Kidney glomerular epithelial cell (primary cell): ENCODE measurements around the gene PRRT1.
"Not testable (repeated sequence)": the region's sequence is repeated elsewhere in the genome, so short reads cannot be mapped to it uniquely, and the experiment has no call there.

Experiments used
- DNase-seq: peaks from one replicate; lab custom pipeline; 2025; lab: John Stamatoyannopoulos, UW

PRRT1 gene

GRCh38 chr6:32151863-32152768, at the start of gene PRRT1:
Gene PRRT1 (minus strand): TSS chr6:32151939. CDS start chr6:32151827, 112 bp downstream.
- no peak for DNase-seq

GRCh38 chr6:32200711-32201475, 49.2 kb upstream of the PRRT1 start:
- DNase-seq, result no peak

DNA sequence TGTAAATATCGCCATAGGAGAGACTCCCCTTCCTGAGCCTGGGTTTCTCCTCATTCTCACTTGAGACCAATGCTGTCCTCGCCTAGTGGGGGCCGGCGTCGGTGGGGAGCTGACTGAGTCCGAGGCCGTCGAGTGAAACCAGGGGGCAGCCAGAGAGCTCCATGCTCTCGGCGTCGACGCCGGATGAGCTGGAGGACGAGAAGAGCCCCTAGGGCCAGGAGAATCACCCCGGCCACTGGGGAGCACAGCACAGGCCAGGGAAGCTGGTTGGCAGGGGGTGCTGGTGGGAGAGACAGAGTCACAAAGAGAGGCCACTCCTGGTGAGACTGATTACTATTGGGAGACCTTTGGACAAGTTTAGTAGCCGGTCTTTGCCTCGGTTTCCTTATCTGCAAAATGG, 47.1 kb upstream of the PRRT1 start:
- no peak for DNase-seq

DNA sequence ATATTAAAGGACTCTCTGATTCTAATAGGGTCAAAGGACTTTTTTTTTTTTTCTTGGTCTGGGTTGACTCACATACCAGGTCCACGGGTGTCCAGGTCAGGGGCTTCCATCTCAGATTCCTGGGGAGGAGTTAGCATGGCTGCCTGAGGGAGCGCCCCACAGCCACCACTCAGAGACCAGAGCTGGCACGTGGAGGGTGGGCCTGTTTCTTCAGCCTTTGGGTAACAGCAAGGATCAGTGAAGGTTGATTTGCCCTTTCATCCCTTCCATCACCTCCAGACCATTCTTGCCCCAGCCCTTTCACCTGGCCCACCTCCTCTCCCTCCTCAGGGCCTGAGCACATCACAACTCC, 46.6 kb upstream of the PRRT1 start:
- DNase-seq, result no peak

GRCh38 chr6:32196682-32197616, 45.2 kb upstream of the PRRT1 start:
- no peak for DNase-seq

DNA sequence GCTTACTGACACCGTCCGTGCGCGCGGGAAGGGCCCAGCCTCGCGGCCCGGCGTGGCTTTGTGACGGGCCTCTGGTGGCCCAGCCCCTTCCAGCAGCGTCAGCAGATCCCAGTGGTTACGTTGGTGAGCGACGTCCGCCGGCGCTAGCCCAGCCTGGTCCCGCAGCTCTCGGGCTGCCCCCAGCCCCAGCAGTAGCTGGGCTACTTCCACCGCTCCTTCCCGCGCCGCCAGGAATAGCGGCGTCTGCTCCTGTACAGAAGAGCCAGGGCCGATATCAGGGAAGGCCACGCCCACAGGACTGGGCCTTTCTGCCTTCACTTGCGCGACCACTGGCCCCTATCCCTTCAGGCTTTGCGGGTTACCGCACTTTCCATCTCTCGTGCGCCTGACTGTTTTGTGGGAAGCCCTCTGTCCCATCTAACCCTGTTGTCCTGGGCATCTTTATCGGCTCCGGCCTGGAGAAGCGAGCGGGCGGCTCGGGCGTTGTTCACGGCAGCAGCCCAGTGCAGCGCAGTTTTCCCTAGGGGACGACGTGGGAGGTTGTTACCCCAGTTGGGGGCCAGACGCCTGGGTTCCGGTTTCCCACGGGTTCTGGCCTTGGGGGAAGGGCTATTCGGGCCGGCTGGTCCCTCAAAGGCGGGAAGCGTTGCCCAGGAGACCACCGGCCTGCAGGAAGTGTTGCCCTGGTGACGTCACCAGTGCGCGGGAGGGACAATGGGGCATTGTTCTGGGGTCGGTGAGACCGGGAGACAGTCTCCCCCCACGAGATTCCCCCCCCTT, 44.4 kb upstream of the PRRT1 start:
- DNase-seq, result peak; percentile 71

- DNase-seq, result peak; percentile 96
These were observed 43.8 kb upstream of the PRRT1 start for GRCh38 chr6:32195652-32195901.

DNA sequence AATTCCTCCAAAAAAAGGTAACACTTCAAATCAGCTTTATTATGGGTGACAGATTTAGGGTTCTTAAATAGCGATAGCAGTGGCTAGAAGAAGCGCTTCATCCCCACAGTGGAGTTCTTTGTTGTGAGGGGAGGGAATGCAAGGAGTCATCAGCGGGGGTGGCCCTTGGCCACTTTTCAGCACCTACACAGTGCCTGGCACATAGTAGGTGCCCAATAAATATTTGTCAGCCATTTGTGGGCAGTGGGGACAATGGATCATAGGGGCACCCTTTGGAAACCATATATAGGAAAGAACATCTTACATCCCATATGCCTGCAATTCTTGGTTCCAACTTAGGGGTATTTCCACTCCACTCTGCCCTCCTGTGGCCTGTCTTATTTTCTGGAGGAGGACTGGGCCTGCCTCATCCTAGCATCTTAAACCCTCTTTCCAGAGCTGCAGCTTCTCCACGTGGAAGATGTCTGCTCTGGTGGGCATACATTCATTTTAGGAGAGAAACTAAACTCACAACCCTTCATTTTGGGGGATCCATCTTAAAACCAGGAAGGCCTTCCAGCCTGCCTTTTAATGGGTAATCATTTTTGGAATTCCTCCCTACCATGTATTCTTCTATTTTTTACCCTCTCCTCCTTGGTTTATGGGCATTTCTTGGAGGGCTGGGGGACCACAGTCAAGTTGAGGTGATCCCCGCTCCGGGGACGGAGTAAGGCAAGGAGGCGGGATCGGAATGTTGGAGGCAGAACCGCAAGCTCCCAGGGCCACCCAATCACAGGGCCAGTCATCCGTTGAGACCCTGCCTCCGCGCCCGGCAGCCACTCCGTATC, 43.3 kb upstream of the PRRT1 start:
- peak; percentile 27 for DNase-seq

DNA sequence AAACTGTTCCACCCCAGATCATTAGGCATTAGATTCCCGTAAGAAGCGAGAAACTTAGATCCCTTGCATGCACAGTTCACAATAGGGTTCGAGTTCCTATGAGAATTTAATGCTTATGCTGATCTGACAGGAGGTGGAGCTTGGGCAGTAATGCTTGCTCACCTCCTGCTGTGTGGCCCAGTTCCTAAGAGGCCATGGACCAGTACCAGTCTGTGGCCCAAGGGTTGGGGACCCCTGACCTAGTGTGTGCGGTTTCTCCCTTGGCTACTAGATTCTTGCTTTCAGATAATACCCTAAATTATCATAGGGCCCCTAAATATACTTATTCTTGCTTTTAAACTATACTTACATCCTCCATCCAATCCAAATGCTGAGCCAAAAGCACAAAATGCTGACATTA, 42.6 kb upstream of the PRRT1 start:
- DNase-seq, result no peak

DNA sequence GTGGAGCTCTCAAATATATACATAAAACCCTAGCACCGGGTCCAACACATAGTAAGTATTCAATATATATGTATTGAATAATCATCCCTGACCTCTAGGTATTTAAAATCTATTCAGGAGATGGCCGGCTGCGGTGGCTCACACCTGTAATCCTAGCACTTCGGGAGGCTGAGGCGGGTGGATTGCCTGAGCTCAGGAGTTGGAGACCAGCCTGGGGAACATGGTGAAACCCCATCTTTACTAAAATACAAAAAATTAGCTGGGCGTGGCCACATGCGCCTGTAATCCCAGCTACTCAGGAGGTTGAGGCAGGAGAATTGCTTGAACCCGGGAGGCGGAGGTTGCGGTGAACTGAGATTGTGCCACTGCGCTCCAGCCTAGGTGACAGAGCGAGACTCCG, 41.4 kb upstream of the PRRT1 start:
- DNase-seq, result not testable (repeated sequence)

DNA sequence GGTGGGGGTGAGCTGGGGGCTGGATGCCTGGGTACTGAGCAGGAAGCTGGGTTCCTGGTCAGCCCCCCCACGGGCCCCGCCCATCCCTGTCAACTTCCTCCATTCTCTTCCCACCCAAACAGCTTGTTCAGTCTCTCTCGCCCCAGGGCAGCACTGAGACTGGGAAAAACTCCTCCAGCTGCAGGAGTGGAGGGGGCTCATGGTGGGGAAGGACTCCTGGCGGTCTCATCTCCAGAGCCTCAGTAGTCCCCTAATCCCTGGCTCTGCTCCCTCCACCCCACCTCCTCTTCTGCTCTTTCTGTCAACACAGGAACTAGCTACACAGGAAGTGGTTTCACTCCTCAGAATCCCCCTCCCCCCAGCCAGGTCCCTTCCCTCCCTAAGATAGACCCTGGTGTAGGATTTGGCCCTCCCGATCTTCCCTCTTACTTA, 40.9 kb upstream of the PRRT1 start, which contains the start of gene GPSM3:
TSS of gene GPSM3 (minus strand) at position 36 of the 432 bp plus-strand sequence. CDS start 130 bp downstream, outside the sequence.
- no peak for DNase-seq

GRCh38 chr6:32191696-32192607, 40.2 kb upstream of the PRRT1 start:
- DNase-seq, result no peak

- DNase-seq, result no peak
These were observed 39.4 kb upstream of the PRRT1 start for GRCh38 chr6:32190911-32191677.

- DNase-seq, result peak; percentile 83
These were observed 38.5 kb upstream of the PRRT1 start, which contains the start of gene PBX2 for GRCh38 chr6:32190054-32190851. Gene PBX2 (minus strand): TSS chr6:32190202. CDS start chr6:32189915, 287 bp downstream.

GRCh38 chr6:32189742-32190053, 38.0 kb upstream of the PRRT1 start:
- DNase-seq, result no peak

DNA sequence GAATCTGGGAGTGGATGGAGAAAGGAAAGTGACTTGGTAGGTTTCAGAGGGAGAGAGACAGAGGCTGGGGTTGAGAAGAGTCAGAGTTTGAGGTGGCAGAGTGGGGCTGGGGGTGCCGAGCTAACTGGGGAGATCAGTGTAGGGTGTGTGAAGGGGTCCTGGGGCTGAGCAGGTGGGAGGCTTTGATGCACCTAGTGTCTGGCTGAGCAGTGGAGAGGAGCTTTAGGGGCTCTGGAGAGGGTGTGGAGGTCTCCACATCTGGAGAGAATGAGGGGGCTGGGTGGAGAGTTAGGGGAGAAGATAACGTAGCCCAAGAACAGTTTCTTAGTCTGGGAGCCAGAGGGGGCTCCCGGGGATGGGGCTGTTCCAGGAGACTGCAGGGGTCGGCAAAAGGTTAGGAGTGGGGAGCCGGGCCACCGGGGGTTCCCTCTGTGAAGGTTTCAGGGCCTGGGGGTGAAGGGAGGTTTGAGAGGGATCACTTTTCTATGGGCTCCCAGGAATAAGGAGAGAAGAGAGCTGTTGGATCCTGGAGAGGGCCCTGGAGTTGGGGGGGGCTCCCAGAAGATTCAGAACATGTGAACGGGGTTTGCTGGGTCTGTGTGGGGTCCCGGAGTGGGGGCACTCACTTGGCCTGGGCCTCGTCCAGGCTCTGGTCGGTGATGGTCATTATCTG, 37.5 kb upstream of the PRRT1 start:
- no peak for DNase-seq

DNA sequence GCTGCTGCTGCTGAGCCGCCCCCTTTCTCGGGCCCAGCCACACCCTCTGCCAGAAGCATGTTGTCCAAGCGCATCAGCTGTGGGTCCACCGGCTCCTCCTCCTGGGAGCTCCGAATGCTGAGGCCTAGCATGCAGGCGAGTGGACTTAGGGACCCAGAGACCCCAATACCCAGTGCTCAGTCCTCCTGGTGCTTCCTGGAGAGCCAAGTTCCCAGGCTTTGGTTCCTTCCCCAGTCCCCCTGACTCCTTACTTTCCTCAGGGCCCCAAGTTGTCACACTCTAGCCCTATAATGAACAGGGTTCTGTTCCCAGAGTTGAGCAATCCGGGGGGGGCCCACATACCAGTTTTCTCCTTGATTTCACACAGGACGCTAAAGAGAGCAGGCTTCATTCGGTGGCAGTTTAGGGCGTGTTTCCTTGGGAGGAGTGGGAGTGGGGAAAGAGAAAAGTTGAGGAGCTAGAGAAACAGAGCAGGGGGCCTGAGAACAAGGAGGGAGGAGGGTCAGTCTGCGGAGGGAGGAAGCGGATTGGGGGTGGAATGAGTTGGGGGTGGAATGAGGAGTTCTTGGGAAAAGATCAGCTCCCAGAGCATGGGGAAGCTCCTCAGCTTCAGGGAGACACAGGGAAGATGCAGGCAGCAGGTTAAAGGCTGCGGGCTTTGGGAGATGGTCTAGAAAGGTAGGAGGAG, 36.8 kb upstream of the PRRT1 start:
- DNase-seq, result no peak
